Skeletal muscle tissue (tissue), 4 donors: ENCODE results near the gene MTR. TPM values are rescaled to one million over a fixed set of nuclear protein-coding genes. Genes with fewer than 3 reads are reported as not detected.

Experiments used
- H3K27ac ChIP-seq: one replicate; pipeline ENCODE4 v1.7.0; 2013; ENCODE audit warnings: mild to moderate bottlenecking, low read depth, low read length, inconsistent platforms
- H3K27me3 ChIP-seq, 3 donors: one replicate each; pipeline ENCODE4 v1.7.0; 2013; ENCODE audit warnings: low read length in 3 of 3; ENCODE audit not compliant: control insufficient read depth in 3 of 3, insufficient read depth in 3 of 3
- H3K36me3 ChIP-seq, 3 donors: one replicate each; pipeline ENCODE4 v1.7.0; 2013; ENCODE audit warnings: low read length in 3 of 3; ENCODE audit not compliant: control insufficient read depth in 3 of 3, insufficient read depth in 3 of 3
- H3K4me1 ChIP-seq, 3 donors: one replicate each; pipeline ENCODE4 v1.7.0; 2013; ENCODE audit warnings: low read length in 3 of 3, mild to moderate bottlenecking in 3 of 3; ENCODE audit not compliant: control insufficient read depth in 3 of 3, insufficient read depth in 3 of 3
- H3K4me3 ChIP-seq, 3 donors: one replicate each; pipeline ENCODE4 v1.7.0; 2013; ENCODE audit warnings: low read length in 3 of 3
- H3K9ac ChIP-seq, 3 donors: one replicate each; pipeline ENCODE4 v1.7.0; 2013; ENCODE audit warnings: low read length in 3 of 3, mild to moderate bottlenecking in 3 of 3, moderate library complexity in 2 of 3, low read depth in 1 of 3
- H3K9me3 ChIP-seq, 3 donors: one replicate each; pipeline ENCODE4 v1.7.0; 2013; ENCODE audit warnings: low read length in 3 of 3; ENCODE audit not compliant: control insufficient read depth in 3 of 3
- total RNA-seq: library from RNA; depleted of rRNA; stranded (reverse); fragments of >200 nt; gene quantifications from one replicate; pipeline ENCODE4 v1.2.3, GENCODE V29; 2014
- donor health status: Osteomylitis.

MTR gene
- total RNA-seq, 1 donor from 2014 or later = 23.5 TPM

DNA sequence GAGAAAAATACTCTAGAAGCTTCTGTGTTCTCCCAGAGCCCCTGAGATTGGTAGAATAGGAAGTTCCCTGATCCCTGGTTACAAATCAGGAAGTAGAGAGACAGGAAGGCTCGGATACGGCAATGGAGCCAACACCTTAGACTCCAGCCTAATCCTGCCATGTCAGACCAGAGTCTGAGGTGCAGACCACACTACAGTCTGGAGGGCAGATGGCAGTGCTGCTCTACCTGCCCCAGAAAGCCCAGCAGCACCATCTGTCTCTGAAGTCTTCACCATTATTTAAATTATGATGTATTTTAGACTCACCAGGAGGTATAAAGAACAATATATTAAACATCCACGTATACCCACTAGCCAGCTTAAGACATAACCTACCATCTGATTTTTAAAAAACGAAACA is 93.0 kb downstream of the MTR start:
- Histone ChIP-seq H3K4me3 (no peak overlapping the region), H3K4me1 (no peaks in the 10 kb centered on the region), H3K9me3 (no peaks in the 10 kb centered on the region), H3K9ac (no peak overlapping the region), H3K27me3 (no peaks in the 10 kb centered on the region), H3K36me3 (peaks cover 47 to 81% (median 56%) of the 10 kb centered on the region in 3 donors), H3K27ac (no peak overlapping the region)

GRCh38 chr1:236888903-236889302 is 93.8 kb downstream of the MTR start:
- no peak overlapping the region for H3K9ac ChIP-seq
- H3K4me1 ChIP-seq = no peaks in the 10 kb centered on the region
- H3K9me3 ChIP-seq = no peaks in the 10 kb centered on the region
- no peak overlapping the region for H3K4me3 ChIP-seq
- no peak overlapping the region for H3K27ac ChIP-seq
- no peaks in the 10 kb centered on the region for H3K27me3 ChIP-seq
- H3K36me3 ChIP-seq = peaks cover 48 to 79% (median 57%) of the 10 kb centered on the region in 3 donors

- Histone ChIP-seq H3K9ac (no peak overlapping the region), H3K27ac (no peak overlapping the region), H3K4me3 (no peak overlapping the region), H3K4me1 (no peaks in the 10 kb centered on the region), H3K9me3 (no peaks in the 10 kb centered on the region), H3K27me3 (no peaks in the 10 kb centered on the region), H3K36me3 (peaks cover 53 to 82% (median 64%) of the 10 kb centered on the region in 3 donors)
Measured at GRCh38 chr1:236890152-236891056, 95.3 kb downstream of the MTR start.

DNA sequence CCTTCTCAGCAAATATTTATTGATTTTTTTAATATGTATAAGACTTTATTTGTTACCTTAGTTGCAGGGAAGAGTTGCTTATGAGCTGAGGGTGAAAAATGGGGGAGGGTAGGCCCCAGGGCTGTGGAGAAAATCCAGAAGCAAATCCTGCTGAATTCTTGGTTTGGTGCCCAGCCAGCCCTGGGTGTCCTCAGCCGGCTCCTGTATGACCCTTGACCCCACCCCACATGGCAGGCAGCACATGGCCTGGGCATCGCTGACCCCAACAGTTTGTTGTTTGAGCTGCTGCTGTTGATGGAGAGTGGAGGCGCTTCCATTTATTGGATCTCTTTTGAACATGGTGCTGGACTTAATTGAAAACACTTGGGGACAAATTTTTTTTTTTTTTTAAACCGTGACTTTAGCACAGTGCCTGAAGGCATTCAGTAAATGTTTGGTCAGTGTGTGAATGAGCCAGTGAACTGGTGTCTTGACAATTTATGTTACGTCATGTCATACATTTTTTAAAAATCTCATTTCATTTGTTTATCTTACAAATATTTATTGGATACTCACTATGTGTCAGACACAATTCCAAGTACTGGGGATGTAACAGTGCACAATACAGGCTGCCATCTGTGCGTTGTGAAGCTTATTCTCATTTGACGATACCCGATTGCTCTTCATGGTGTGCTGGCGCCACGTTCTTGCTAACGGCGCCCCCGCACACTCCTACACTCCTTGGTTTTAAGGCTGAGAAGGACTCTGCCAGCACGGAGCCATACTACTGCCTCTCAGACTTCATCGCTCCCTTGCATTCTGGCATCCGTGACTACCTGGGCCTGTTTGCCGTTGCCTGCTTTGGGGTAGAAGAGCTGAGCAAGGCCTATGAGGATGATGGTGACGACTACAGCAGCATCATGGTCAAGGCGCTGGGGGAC is 98.8 kb downstream of the MTR start:
- Histone ChIP-seq H3K9me3 (no peaks in the 10 kb centered on the region), H3K4me3 (no peak overlapping the region), H3K27me3 (no peaks in the 10 kb centered on the region), H3K4me1 (no peaks in the 10 kb centered on the region), H3K9ac (no peak overlapping the region), H3K36me3 (peaks cover 60 to 89% (median 80%) of the 10 kb centered on the region in 3 donors), H3K27ac (no peak overlapping the region)

DNA sequence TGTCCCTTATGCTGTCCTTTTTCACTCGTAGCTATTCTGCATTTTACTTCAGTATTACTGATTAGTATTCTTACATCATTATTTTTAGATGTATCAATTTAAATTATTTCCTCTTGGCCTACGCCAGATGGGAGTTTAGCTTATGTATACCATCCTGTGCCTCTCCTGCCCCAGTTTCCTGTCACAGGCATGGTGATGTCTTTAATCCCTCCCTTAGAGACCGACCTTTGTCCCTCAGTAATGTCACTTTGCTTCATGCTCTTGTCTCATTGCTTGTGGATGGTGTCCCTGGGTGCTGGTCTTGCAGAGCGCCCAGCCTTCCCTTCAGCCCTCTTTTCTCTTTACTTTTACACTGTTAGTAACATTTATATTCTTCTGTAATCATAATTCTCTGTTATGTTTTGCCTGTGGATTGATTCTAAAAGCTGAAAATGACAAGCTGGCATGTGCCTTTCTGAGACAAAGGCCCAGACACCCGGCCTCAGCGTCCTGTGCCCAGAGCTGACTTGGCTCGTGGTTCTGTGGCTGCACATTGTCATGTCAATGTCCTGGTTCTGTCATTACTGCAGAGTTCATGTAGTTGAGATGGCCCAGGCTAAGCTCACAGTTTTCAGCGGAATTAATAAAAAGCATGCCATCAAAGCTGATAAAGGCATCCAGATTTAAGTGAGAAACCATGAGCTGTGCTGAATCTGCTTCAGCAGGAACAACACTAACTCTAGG is 100.7 kb downstream of the MTR start:
- Histone ChIP-seq H3K4me1 (no peaks in the 10 kb centered on the region), H3K27ac (no peak overlapping the region), H3K9ac (no peak overlapping the region), H3K9me3 (no peaks in the 10 kb centered on the region), H3K36me3 (peaks cover 54 to 77% (median 71%) of the 10 kb centered on the region in 3 donors), H3K4me3 (no peak overlapping the region), H3K27me3 (no peaks in the 10 kb centered on the region)

DNA sequence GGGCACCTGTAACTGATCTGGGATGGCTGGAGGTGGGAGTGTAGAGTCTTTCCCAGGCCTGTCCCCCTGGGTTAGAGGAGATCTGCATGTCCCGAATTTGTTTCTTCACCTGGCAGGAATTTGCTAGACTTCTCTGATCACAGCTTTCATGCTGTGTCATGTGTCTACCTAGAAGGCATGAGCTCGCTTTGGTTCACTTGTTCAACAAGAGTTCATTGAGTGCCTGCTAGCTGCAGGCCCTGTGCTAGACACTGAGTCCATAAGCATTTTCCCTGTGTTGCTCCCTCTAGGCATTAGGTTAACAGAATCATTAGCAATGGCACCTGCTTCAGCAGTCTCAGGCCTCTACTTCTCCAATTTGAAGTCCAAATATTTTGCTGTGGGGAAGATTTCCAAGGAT is 101.6 kb downstream of the MTR start:
- Histone ChIP-seq H3K27me3 (no peaks in the 10 kb centered on the region), H3K9ac (no peak overlapping the region), H3K4me1 (no peaks in the 10 kb centered on the region), H3K9me3 (peaks cover 0 to 2% (median 0%) of the 10 kb centered on the region in 3 donors), H3K36me3 (peaks cover 55 to 77% (median 73%) of the 10 kb centered on the region in 3 donors), H3K27ac (no peak overlapping the region), H3K4me3 (no peak overlapping the region)

- Histone ChIP-seq H3K27me3 (no peaks in the 10 kb centered on the region), H3K9ac (no peak overlapping the region), H3K4me1 (no peaks in the 10 kb centered on the region), H3K9me3 (peaks cover 0 to 2% (median 0%) of the 10 kb centered on the region in 3 donors), H3K27ac (no peak overlapping the region), H3K4me3 (no peak overlapping the region), H3K36me3 (peaks cover 12 to 15% (median 14%) of the 10 kb centered on the region in 3 donors)
Measured at GRCh38 chr1:236904892-236905741, 110.0 kb downstream of the MTR start.

- H3K9ac ChIP-seq = no peak overlapping the region
- no peak overlapping the region for H3K27ac ChIP-seq
- H3K4me1 ChIP-seq = no peaks in the 10 kb centered on the region
- no peaks in the 10 kb centered on the region for H3K36me3 ChIP-seq
- H3K4me3 ChIP-seq = no peak overlapping the region
- H3K9me3 ChIP-seq = no peaks in the 10 kb centered on the region
- no peaks in the 10 kb centered on the region for H3K27me3 ChIP-seq
Measured at GRCh38 chr1:236907205-236907604, 112.1 kb downstream of the MTR start.

DNA sequence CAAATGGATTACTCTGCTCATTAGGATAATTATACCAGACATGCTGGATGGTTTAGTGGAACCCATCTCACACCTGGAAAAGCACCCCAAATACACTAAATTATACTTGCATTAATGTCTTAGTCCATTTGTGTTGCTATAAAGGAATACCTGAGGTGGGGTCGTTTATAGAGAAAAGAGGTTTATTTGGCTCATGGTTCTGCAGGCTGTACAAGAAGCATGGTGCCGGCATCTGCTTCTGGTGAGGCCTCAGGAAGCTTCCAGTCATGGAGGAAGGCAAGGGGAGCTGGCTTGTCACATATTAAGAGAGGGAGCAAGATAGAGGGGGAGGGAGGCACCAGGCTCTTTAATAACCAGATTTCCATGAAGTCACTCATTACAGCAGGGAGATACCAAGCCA is 113.6 kb downstream of the MTR start:
- Histone ChIP-seq H3K27ac (no peak overlapping the region), H3K9me3 (no peaks in the 10 kb centered on the region), H3K9ac (no peak overlapping the region), H3K27me3 (no peaks in the 10 kb centered on the region), H3K4me1 (no peaks in the 10 kb centered on the region), H3K36me3 (no peaks in the 10 kb centered on the region), H3K4me3 (no peak overlapping the region)
